ENCODE measurements around the gene NECAB2. TPM values are rescaled to one million over a fixed set of nuclear protein-coding genes. Genes with fewer than 3 reads are reported as not detected.

Gene NECAB2
- total RNA-seq, 1 donor from 2014 or later, result 0.40 TPM

- H3K4me3 Mint-ChIP-seq (ENCODE audit: unreplicated experiment), result no peak overlapping the region
Measured at GRCh38 chr16:83951544-83951943, 16.5 kb upstream of the NECAB2 start.

GRCh38 chr16:83952587-83952939 lies 15.5 kb upstream of the NECAB2 start:
- no peak overlapping the region for H3K4me3 Mint-ChIP-seq (ENCODE audit: unreplicated experiment)
- no peaks in the 10 kb centered on the region for H3K9me3 Mint-ChIP-seq (ENCODE audit: low read depth)
- TF ChIP-seq CTCF (IDR thresholded peaks at IDR 0.05), result no peak
- no peaks in the 10 kb centered on the region for H3K27me3 Mint-ChIP-seq (ENCODE audit: low read depth)
- peaks cover 20% of the 10 kb centered on the region for H3K4me1 Mint-ChIP-seq (ENCODE audit: low read depth)
- DNase-seq (ENCODE audit: low spot score), result no peak
- H3K36me3 Mint-ChIP-seq (ENCODE audit: low read depth), result no peaks in the 10 kb centered on the region
- peak overlapping the region; percentile 82 for H3K27ac Mint-ChIP-seq (ENCODE audit: unreplicated experiment)

More at GRCh38 chr16:83951544-83951943, 16.5 kb upstream of the NECAB2 start:
- H3K9me3 Mint-ChIP-seq (ENCODE audit: low read depth), result no peaks in the 10 kb centered on the region
- peaks cover 23% of the 10 kb centered on the region for H3K4me1 Mint-ChIP-seq (ENCODE audit: low read depth)
- no peaks in the 10 kb centered on the region for H3K36me3 Mint-ChIP-seq (ENCODE audit: low read depth)
- DNase-seq (ENCODE audit: low spot score), result no peak
- H3K27ac Mint-ChIP-seq (ENCODE audit: unreplicated experiment), result peak overlapping the region; percentile 49
- no peaks in the 10 kb centered on the region for H3K27me3 Mint-ChIP-seq (ENCODE audit: low read depth)
- no peak for TF ChIP-seq CTCF (IDR thresholded peaks at IDR 0.05)

GRCh38 chr16:83952940-83953795 lies 14.9 kb upstream of the NECAB2 start, which contains the start of gene OSGIN1:
Gene OSGIN1 (plus strand): TSS chr16:83953240. CDS start chr16:83957672, 4,432 bp downstream.
- DNase-seq (ENCODE audit: low spot score), result no peak
- Mint-ChIP-seq H3K36me3 (ENCODE audit: low read depth) (no peaks in the 10 kb centered on the region), H3K27me3 (ENCODE audit: low read depth) (no peaks in the 10 kb centered on the region), H3K4me1 (ENCODE audit: low read depth) (peaks cover 20% of the 10 kb centered on the region), H3K4me3 (ENCODE audit: unreplicated experiment) (peak within 1 kb of the TSS; percentile 71), H3K9me3 (ENCODE audit: low read depth) (no peaks in the 10 kb centered on the region), H3K27ac (ENCODE audit: unreplicated experiment) (peak within 1 kb of the TSS; percentile 86)
- TF ChIP-seq CTCF (IDR thresholded peaks at IDR 0.05), result no peak

GRCh38 chr16:83953796-83954576 lies 14.1 kb upstream of the NECAB2 start:
- Mint-ChIP-seq H3K4me3 (ENCODE audit: unreplicated experiment) (peak overlapping the region; percentile 71), H3K4me1 (ENCODE audit: low read depth) (peaks cover 20% of the 10 kb centered on the region), H3K9me3 (ENCODE audit: low read depth) (no peaks in the 10 kb centered on the region), H3K27ac (ENCODE audit: unreplicated experiment) (peak overlapping the region; percentile 74), H3K36me3 (ENCODE audit: low read depth) (no peaks in the 10 kb centered on the region), H3K27me3 (ENCODE audit: low read depth) (no peaks in the 10 kb centered on the region)
- no peak for DNase-seq (ENCODE audit: low spot score)
- peak; percentile 75 for TF ChIP-seq CTCF (IDR thresholded peaks at IDR 0.05)

- TF ChIP-seq CTCF (IDR thresholded peaks at IDR 0.05), result no peak
- no peak for DNase-seq (ENCODE audit: low spot score)
- H3K27ac Mint-ChIP-seq (ENCODE audit: unreplicated experiment), result peak overlapping the region; percentile 74
- H3K9me3 Mint-ChIP-seq (ENCODE audit: low read depth), result no peaks in the 10 kb centered on the region
- H3K4me1 Mint-ChIP-seq (ENCODE audit: low read depth), result peaks cover 20% of the 10 kb centered on the region
- no peaks in the 10 kb centered on the region for H3K27me3 Mint-ChIP-seq (ENCODE audit: low read depth)
- H3K36me3 Mint-ChIP-seq (ENCODE audit: low read depth), result peaks cover 1% of the 10 kb centered on the region
- H3K4me3 Mint-ChIP-seq (ENCODE audit: unreplicated experiment), result peak overlapping the region; percentile 71
Measured at GRCh38 chr16:83954577-83955016, 13.4 kb upstream of the NECAB2 start.

Measured in chondrocyte (in vitro differentiated cells).